HepG2 (cell line): Measurements from ENCODE around the gene DEFB112. TPM values are rescaled to one million over a fixed set of nuclear protein-coding genes. Genes with fewer than 3 reads are reported as not detected.

ENCODE experiments used
- IRF2 ChIP-seq: IDR thresholded peaks from 2 replicates; pipeline ENCODE4 v1.6.1; 2018; ENCODE audit warnings: missing genetic modification reagents, missing compliant biosample characterization
- MAF1 ChIP-seq: sonication (generic); formaldehyde crosslinking; IDR thresholded peaks from 2 replicates; pipeline ENCODE4 v1.5.0; 2020; ENCODE audit warnings: missing genetic modification reagents, borderline replicate concordance
- NRL ChIP-seq: sonication (generic); formaldehyde crosslinking; IDR thresholded peaks from 2 replicates; pipeline ENCODE4 v1.5.0; 2020; ENCODE audit warnings: missing genetic modification reagents, mild to moderate bottlenecking, moderate library complexity, borderline replicate concordance
- SRF ChIP-seq: IDR thresholded peaks from 2 replicates; pipeline ENCODE4 v1.6.1; 2011; ENCODE audit warnings: mild to moderate bottlenecking, low read depth, low read length, moderate library complexity
- THYN1 ChIP-seq: sonication (generic); formaldehyde crosslinking; IDR thresholded peaks from 2 replicates; pipeline ENCODE4 v1.8.1; 2023; ENCODE audit warnings: low read depth, mild to moderate bottlenecking, moderate library complexity, missing genetic modification reagents, borderline replicate concordance
- XBP1 ChIP-seq: sonication (generic); formaldehyde crosslinking; IDR thresholded peaks from 2 replicates; pipeline ENCODE4 v1.5.0; 2020; ENCODE audit warnings: missing genetic modification reagents
- ZNF337 ChIP-seq: sonication (generic); formaldehyde crosslinking; IDR thresholded peaks from 2 replicates; pipeline ENCODE4 v1.5.1; 2020; ENCODE audit warnings: missing genetic modification reagents, low read depth, mild to moderate bottlenecking, borderline replicate concordance
- ZNF768 ChIP-seq: sonication (generic); formaldehyde crosslinking; IDR thresholded peaks from 2 replicates; pipeline ENCODE4 v1.4.0; 2020; ENCODE audit warnings: missing genetic modification reagents
- ZNF883 ChIP-seq: sonication (generic); formaldehyde crosslinking; IDR thresholded peaks from 2 replicates; pipeline ENCODE4 v1.5.1; 2020; ENCODE audit warnings: mild to moderate bottlenecking, missing genetic modification reagents; ENCODE audit errors: not compliant biosample characterization
- polyA plus RNA-seq, 8 experiments: library from polyadenylated mRNA; depleted of rRNA in 3 of 8; stranded (reverse) in 7 of 8; unstranded in 1 of 8; fragments of >200 nt; fragmentation: Illumina TruSeq in 4 of 8; extraction: Trizol in 4 of 8; gene quantifications; 2 replicates each; pipeline versions ENCODE4 v1.2.1 to v1.2.3, GENCODE V29; 2011 to 2016; ENCODE audit warnings: low read depth in 4 of 8, missing spikeins in 1 of 8, mixed read lengths in 1 of 8; ENCODE audit not compliant: insufficient read depth in 1 of 8
- total RNA-seq, 5 experiments: library from RNA; depleted of rRNA; stranded (reverse); fragments of >200 nt; fragmentation: Illumina TruSeq; extraction: Trizol; gene quantifications; 2 replicates each; pipeline ENCODE4 v1.2.3, GENCODE V29; 2016; ENCODE audit warnings: low read depth in 1 of 5
- TF ChIP-seq, protein P1 (sequence below): sonication (generic); formaldehyde crosslinking; IDR thresholded peaks from 2 replicates; pipeline ENCODE4 v1.5.0; 2020; ENCODE audit warnings: mild to moderate bottlenecking, missing genetic modification reagents, borderline replicate concordance
- TF ChIP-seq, protein P2 (sequence below): sonication (generic); formaldehyde crosslinking; IDR thresholded peaks from 2 replicates; pipeline ENCODE4 v1.4.0; 2020; ENCODE audit warnings: missing genetic modification reagents
- TF ChIP-seq, protein P3 (sequence below), 2 experiments: sonication (generic) in 1 of 2; formaldehyde crosslinking in 1 of 2; IDR thresholded peaks; 2 replicates each; pipeline versions ENCODE4 v1.5.1 to v1.6.1; 2011 to 2020; ENCODE audit warnings: borderline replicate concordance in 1 of 2, low read depth in 1 of 2, low read length in 1 of 2, mild to moderate bottlenecking in 1 of 2, missing genetic modification reagents in 1 of 2, moderate library complexity in 1 of 2
- TF ChIP-seq, protein P4 (sequence below): sonication (generic); formaldehyde crosslinking; IDR thresholded peaks from 2 replicates; pipeline ENCODE4 v1.8.0; 2022; ENCODE audit warnings: mild to moderate bottlenecking, missing genetic modification reagents, borderline replicate concordance
- TF ChIP-seq, protein P5 (sequence below): sonication (generic); formaldehyde crosslinking; IDR thresholded peaks from 2 replicates; pipeline ENCODE4 v1.4.0; 2020; ENCODE audit warnings: missing genetic modification reagents
- TF ChIP-seq, protein P6 (sequence below): sonication (generic); formaldehyde crosslinking; IDR thresholded peaks from 2 replicates; pipeline ENCODE4 v1.4.0; 2020; ENCODE audit warnings: missing genetic modification reagents

The DEFB112 gene
- total and polyA plus RNA-seq, 2 of the 13 experiments (the other 11 are each of a cell fraction or from before 2014, with no cell fraction given), result not detected

DNA sequence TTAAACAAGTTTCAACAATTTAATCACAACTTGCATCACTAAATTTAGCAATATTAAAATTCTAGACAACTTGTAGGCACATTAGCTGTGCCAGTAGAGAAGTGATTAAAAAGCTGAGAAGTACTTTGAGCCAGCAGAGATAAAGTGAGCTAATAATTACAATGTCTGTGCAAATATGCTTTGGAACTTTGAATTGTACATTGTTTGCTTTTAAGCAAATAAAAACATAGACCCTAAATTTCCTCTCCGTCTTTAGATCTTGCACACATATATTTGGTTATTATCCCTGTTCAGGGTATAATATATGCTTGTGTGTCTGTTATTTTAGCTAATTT, 44.2 kb upstream of the DEFB112 start (continued):
- TF ChIP-seq, protein P1, sequence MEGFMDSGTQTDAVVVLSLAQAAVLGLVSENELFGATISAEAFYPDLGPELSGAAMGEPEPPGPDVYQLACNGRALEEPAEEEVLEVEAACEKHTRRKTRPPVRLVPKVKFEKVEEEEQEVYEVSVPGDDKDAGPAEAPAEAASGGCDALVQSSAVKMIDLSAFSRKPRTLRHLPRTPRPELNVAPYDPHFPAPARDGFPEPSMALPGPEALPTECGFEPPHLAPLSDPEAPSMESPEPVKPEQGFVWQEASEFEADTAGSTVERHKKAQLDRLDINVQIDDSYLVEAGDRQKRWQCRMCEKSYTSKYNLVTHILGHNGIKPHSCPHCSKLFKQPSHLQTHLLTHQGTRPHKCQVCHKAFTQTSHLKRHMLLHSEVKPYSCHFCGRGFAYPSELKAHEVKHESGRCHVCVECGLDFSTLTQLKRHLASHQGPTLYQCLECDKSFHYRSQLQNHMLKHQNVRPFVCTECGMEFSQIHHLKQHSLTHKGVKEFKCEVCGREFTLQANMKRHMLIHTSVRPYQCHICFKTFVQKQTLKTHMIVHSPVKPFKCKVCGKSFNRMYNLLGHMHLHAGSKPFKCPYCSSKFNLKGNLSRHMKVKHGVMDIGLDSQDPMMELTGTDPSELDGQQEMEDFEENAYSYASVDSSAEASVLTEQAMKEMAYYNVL (CRISPR knock-in tag), result no peak
- TF ChIP-seq ZNF883 (CRISPR knock-in tag), result no peak
- TF ChIP-seq, protein P2, sequence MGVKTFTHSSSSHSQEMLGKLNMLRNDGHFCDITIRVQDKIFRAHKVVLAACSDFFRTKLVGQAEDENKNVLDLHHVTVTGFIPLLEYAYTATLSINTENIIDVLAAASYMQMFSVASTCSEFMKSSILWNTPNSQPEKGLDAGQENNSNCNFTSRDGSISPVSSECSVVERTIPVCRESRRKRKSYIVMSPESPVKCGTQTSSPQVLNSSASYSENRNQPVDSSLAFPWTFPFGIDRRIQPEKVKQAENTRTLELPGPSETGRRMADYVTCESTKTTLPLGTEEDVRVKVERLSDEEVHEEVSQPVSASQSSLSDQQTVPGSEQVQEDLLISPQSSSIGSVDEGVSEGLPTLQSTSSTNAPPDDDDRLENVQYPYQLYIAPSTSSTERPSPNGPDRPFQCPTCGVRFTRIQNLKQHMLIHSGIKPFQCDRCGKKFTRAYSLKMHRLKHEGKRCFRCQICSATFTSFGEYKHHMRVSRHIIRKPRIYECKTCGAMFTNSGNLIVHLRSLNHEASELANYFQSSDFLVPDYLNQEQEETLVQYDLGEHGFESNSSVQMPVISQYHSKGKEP (CRISPR knock-in tag), result no peak
- TF ChIP-seq, protein P3, sequence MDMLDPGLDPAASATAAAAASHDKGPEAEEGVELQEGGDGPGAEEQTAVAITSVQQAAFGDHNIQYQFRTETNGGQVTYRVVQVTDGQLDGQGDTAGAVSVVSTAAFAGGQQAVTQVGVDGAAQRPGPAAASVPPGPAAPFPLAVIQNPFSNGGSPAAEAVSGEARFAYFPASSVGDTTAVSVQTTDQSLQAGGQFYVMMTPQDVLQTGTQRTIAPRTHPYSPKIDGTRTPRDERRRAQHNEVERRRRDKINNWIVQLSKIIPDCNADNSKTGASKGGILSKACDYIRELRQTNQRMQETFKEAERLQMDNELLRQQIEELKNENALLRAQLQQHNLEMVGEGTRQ (IDR thresholded peaks at IDR 0.05; ENCODE audit: low read depth, low read length), result no peak
- TF ChIP-seq, protein P3 (CRISPR knock-in tag; IDR thresholded peaks at IDR 0.05; ENCODE audit: borderline replicate concordance), result no peak
- TF ChIP-seq IRF2 (CRISPR knock-in tag), result peak; percentile 42; the same call in 1 of the 2 replicates
- no peak for TF ChIP-seq ZNF768
- TF ChIP-seq NRL (CRISPR knock-in tag), result no peak
- TF ChIP-seq, protein P4, sequence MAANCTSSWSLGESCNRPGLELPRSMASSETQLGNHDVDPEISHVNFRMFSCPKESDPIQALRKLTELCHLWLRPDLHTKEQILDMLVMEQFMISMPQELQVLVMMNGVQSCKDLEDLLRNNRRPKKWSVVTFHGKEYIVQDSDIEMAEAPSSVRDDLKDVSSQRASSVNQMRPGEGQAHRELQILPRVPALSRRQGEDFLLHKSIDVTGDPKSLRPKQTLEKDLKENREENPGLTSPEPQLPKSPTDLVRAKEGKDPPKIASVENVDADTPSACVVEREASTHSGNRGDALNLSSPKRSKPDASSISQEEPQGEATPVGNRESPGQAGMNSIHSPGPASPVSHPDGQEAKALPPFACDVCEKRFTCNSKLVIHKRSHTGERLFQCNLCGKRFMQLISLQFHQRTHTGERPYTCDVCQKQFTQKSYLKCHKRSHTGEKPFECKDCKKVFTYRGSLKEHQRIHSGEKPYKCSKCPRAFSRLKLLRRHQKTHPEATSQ (CRISPR knock-in tag), result 0 out of 2 replicates have a peak, but pooled peaks have one; percentile 28
- TF ChIP-seq SRF, result no peak
- TF ChIP-seq ZNF337, result no peak
- TF ChIP-seq, protein P5, sequence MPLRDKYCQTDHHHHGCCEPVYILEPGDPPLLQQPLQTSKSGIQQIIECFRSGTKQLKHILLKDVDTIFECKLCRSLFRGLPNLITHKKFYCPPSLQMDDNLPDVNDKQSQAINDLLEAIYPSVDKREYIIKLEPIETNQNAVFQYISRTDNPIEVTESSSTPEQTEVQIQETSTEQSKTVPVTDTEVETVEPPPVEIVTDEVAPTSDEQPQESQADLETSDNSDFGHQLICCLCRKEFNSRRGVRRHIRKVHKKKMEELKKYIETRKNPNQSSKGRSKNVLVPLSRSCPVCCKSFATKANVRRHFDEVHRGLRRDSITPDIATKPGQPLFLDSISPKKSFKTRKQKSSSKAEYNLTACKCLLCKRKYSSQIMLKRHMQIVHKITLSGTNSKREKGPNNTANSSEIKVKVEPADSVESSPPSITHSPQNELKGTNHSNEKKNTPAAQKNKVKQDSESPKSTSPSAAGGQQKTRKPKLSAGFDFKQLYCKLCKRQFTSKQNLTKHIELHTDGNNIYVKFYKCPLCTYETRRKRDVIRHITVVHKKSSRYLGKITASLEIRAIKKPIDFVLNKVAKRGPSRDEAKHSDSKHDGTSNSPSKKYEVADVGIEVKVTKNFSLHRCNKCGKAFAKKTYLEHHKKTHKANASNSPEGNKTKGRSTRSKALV, result no peak
- TF ChIP-seq MAF1 (CRISPR knock-in tag), result no peak
- TF ChIP-seq, protein P6, sequence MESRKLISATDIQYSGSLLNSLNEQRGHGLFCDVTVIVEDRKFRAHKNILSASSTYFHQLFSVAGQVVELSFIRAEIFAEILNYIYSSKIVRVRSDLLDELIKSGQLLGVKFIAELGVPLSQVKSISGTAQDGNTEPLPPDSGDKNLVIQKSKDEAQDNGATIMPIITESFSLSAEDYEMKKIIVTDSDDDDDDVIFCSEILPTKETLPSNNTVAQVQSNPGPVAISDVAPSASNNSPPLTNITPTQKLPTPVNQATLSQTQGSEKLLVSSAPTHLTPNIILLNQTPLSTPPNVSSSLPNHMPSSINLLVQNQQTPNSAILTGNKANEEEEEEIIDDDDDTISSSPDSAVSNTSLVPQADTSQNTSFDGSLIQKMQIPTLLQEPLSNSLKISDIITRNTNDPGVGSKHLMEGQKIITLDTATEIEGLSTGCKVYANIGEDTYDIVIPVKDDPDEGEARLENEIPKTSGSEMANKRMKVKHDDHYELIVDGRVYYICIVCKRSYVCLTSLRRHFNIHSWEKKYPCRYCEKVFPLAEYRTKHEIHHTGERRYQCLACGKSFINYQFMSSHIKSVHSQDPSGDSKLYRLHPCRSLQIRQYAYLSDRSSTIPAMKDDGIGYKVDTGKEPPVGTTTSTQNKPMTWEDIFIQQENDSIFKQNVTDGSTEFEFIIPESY, result no peak
- TF ChIP-seq XBP1, result no peak
- 0 out of 2 replicates have a peak, but pooled peaks have one; percentile 30 for TF ChIP-seq THYN1
